OCI-LY7 (cell line): ENCODE measurements around the gene PPT2. TPM values are rescaled to one million over a fixed set of nuclear protein-coding genes. Genes with fewer than 3 reads are reported as not detected.
"Not testable (repeated sequence)": the region's sequence is repeated elsewhere in the genome, so short reads cannot be mapped to it uniquely, and the experiment has no call there.

Experiments used
- BruUV-seq: library from RNA; stranded (reverse); fragments of 400-500 nt; replicated peaks from 2 replicates; lab custom pipeline; 2021; lab: Mats Ljungman, UMichigan
- CTCF ChIA-PET: fragments of 300-600 bp; sonication (Branson Sonifier 250); formaldehyde crosslinking; loops from one replicate; lab custom pipeline; 2022; ENCODE audit warnings: antibody characterized with exemption; ENCODE audit not compliant: unreplicated experiment; lab: Charles Lee
- POLR2A ChIA-PET: fragments of 300-600 bp; sonication (Branson Sonifier 250); formaldehyde crosslinking; loops from one replicate; lab custom pipeline; 2022; ENCODE audit warnings: antibody characterized with exemption; lab: Charles Lee
- DNase-seq: peaks from one replicate; pipeline ENCODE4 v3.0.0-alpha.2; 2015; ENCODE audit warnings: low spot score
- H2AFZ ChIP-seq: fragments of 200-600 bp; sonication (generic), shearing (Covaris generic); 2 replicates; pipeline ENCODE4 v1.6.1; 2014; ENCODE audit warnings: mild to moderate bottlenecking, antibody characterized with exemption, low read length, moderate library complexity
- H3K27ac ChIP-seq: fragments of 200-600 bp; sonication (generic); 2 replicates; pipeline ENCODE4 v1.5.1; 2014; ENCODE audit warnings: mixed run types, low read depth, mild to moderate bottlenecking, moderate library complexity, low read length, inconsistent platforms; ENCODE audit not compliant: poor library complexity, severe bottlenecking
- H3K36me3 ChIP-seq: fragments of 200-600 bp; sonication (generic); 2 replicates; pipeline ENCODE4 v1.6.1; 2014; ENCODE audit warnings: mild to moderate bottlenecking, antibody characterized with exemption, low read length, moderate library complexity, mixed read lengths; ENCODE audit not compliant: insufficient read depth
- H3K4me1 ChIP-seq: fragments of 200-600 bp; sonication (generic); 2 replicates; pipeline ENCODE4 v1.5.1; 2014; ENCODE audit warnings: mild to moderate bottlenecking, low read length; ENCODE audit not compliant: insufficient read depth, poor library complexity, severe bottlenecking
- H3K4me2 ChIP-seq: fragments of 200-600 bp; sonication (generic); 2 replicates; pipeline ENCODE4 v1.6.1; 2014; ENCODE audit warnings: mild to moderate bottlenecking, low read length
- H3K4me3 ChIP-seq: fragments of 200-600 bp; sonication (generic); 2 replicates; pipeline ENCODE4 v1.5.1; 2014; ENCODE audit warnings: mild to moderate bottlenecking, low read depth, low read length; ENCODE audit not compliant: poor library complexity, severe bottlenecking
- H3K79me2 ChIP-seq: fragments of 200-600 bp; sonication (generic); 2 replicates; pipeline ENCODE4 v1.6.1; 2016; ENCODE audit warnings: low read depth, mild to moderate bottlenecking, low read length, moderate library complexity, mixed read lengths; ENCODE audit not compliant: insufficient read depth
- H3K9me2 ChIP-seq: fragments of 200-600 bp; sonication (generic); 2 replicates; pipeline ENCODE4 v1.6.1; 2016; ENCODE audit warnings: mild to moderate bottlenecking, low read length, mixed read lengths; ENCODE audit not compliant: insufficient read depth
- H3K9me3 ChIP-seq: fragments of 200-600 bp; sonication (generic); 2 replicates; pipeline ENCODE4 v1.6.1; 2014; ENCODE audit warnings: mild to moderate bottlenecking, mixed run types, low read length, mixed read lengths
- H4K20me1 ChIP-seq: fragments of 200-600 bp; sonication (generic); 2 replicates; pipeline ENCODE4 v1.6.1; 2014; ENCODE audit warnings: mild to moderate bottlenecking, antibody characterized with exemption, low read length, moderate library complexity, mixed read lengths; ENCODE audit not compliant: insufficient read depth
- EZH2phosphoT487 ChIP-seq: fragments of 200-600 bp; sonication (generic); IDR thresholded peaks from 2 replicates; pipeline ENCODE4 v1.6.1; 2018; ENCODE audit warnings: low read depth, borderline replicate concordance, mild to moderate bottlenecking, mixed run types, antibody characterized with exemption, low read length, moderate library complexity, mixed read lengths
- intact Hi-C: fragments of 100-400 bp; cut with micrococcal nuclease; formaldehyde crosslinking; loops from one replicate; pipeline ENCODE4 v1.10.0; 2022; ENCODE audit not compliant: unreplicated experiment
- total RNA-seq, 2 experiments: library from RNA; depleted of rRNA in 1 of 2; stranded (reverse); fragments of >200 nt in 1 of 2; shearing (Covaris generic) in 1 of 2; gene quantifications; 2 replicates each; pipeline ENCODE4 v1.2.3, GENCODE V29; 2014 to 2022
- TF ChIP-seq, protein P1 (sequence below): fragments of 200-600 bp; sonication (generic); conservative IDR thresholded peaks from 2 replicates; pipeline ENCODE4 v1.5.1; 2014; ENCODE audit warnings: mild to moderate bottlenecking, antibody characterized with exemption, low read length, moderate library complexity, mixed read lengths

Gene PPT2
- total RNA-seq, 2 experiments from 2014 or later, result 39.0 to 111 TPM

- DNase-seq, result no peak
- no peak within 1 kb of the TSS for H3K4me2 ChIP-seq
- CTCF ChIA-PET, result no interaction called here
Observed at GRCh38 chr6:32184084-32184640, 30.2 kb downstream of the PPT2 start, which contains the start of gene AGER. TSS of gene AGER (minus strand) at chr6:32184253. CDS start at chr6:32184222, 31 bp downstream.

DNA sequence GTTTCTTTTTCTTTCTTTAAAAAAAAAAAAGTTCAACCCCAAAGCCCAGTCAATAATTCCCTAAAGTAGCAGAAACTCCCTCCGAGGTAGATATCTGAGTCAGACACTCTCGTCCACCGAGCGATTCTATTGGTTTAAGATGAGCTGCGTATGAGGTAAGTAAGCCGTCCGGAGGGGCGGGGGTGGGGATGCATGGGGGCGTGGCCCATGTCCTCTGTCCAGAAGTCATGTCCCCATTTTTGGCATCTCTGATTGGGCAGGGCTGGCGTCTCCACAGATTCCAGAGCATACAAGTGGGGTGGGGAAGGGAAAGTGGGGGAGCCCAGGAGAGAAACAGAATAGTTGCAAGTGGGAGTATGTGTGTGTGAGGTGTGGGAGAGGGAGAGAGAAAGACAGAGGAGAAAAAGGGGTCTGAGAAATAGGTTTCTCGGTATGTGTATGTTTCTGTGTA, 31.8 kb downstream of the PPT2 start:
- Histone ChIP-seq H3K4me1 (peaks cover 36% of the 10 kb centered on the region), H3K79me2 (peaks cover 12% of the 10 kb centered on the region; the same call in 1 of the 2 replicates), H3K36me3 (peaks cover 62% of the 10 kb centered on the region)
- H3K9me2 ChIP-seq, intact Hi-C loops, H3K9me3 ChIP-seq, POLR2A ChIA-PET, DNase-seq, H3K4me3 ChIP-seq, H3K27ac ChIP-seq, H4K20me1 ChIP-seq, H3K4me2 ChIP-seq, BruUV-seq, H2AFZ ChIP-seq: not testable (repeated sequence)
- CTCF ChIA-PET, result interaction anchor here (0.7 kb wide), 1 partner anchor 287 kb away, joined by 6 read pairs; no protein-coding TSS in a partner anchor

More at GRCh38 chr6:32184084-32184640, 30.2 kb downstream of the PPT2 start, which contains the start of gene AGER:
- TF ChIP-seq, protein P1, sequence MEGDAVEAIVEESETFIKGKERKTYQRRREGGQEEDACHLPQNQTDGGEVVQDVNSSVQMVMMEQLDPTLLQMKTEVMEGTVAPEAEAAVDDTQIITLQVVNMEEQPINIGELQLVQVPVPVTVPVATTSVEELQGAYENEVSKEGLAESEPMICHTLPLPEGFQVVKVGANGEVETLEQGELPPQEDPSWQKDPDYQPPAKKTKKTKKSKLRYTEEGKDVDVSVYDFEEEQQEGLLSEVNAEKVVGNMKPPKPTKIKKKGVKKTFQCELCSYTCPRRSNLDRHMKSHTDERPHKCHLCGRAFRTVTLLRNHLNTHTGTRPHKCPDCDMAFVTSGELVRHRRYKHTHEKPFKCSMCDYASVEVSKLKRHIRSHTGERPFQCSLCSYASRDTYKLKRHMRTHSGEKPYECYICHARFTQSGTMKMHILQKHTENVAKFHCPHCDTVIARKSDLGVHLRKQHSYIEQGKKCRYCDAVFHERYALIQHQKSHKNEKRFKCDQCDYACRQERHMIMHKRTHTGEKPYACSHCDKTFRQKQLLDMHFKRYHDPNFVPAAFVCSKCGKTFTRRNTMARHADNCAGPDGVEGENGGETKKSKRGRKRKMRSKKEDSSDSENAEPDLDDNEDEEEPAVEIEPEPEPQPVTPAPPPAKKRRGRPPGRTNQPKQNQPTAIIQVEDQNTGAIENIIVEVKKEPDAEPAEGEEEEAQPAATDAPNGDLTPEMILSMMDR, result no peak
- no peak for TF ChIP-seq EZH2phosphoT487
- H3K9me3 ChIP-seq, result no peaks in the 10 kb centered on the region
- no peak within 1 kb of the TSS for H3K27ac ChIP-seq
- H3K4me3 ChIP-seq, result no peak within 1 kb of the TSS
- H2AFZ ChIP-seq, result no peak within 1 kb of the TSS
- BruUV-seq, result no TSS peak
- peaks cover 6% of the 10 kb centered on the region; the same call in 1 of the 2 replicates for H3K79me2 ChIP-seq
- H3K9me2 ChIP-seq, result no peaks in the 10 kb centered on the region
- intact Hi-C loops, result no loop called here
- H3K36me3 ChIP-seq, result peaks cover 64% of the 10 kb centered on the region
- POLR2A ChIA-PET, result no interaction called here
- H3K4me1 ChIP-seq, result peaks cover 40% of the 10 kb centered on the region
- H4K20me1 ChIP-seq, result no peaks in the 10 kb centered on the region

DNA sequence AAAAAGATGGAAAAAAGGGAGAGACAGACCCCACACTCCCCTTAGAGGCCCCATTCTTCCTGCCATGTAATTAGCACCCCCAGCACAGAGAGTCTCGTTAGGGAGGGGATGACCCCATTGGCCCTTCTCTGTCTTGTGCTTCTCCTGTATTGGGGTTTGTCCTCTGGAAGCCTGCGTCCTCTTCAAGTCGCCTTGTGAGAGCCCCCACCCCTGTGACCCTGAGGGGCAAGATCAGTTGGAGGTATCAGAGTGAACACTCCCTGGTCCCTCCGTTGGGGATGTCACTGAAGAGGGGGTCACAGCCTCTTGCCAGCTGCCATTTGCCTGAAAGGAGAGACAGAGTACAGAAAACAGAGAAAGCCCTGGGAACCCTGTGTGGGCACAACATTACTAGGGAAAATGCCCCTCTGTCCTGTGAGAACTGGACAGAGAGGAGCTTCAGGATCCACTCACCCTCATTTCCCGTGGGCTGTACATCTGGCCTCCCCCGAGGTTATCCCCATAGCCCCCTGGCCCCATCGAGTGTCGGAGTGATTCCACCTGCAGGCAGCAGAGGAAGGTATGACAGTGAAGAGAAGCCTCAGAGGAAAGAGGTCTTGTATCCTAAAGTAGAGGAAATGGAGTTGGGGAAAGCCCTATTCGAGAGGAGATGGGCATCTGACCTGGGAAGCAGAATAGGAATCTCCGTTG, 32.4 kb downstream of the PPT2 start:
- intact Hi-C loops, H3K9me2 ChIP-seq, CTCF ChIA-PET, BruUV-seq, H3K4me3 ChIP-seq, H4K20me1 ChIP-seq, H3K9me3 ChIP-seq, POLR2A ChIA-PET, H3K27ac ChIP-seq, H2AFZ ChIP-seq, DNase-seq: not testable (repeated sequence)
- Histone ChIP-seq H3K36me3 (peaks cover 56% of the 10 kb centered on the region), H3K79me2 (peaks cover 17% of the 10 kb centered on the region; the same call in 1 of the 2 replicates), H3K4me2 (0 out of 2 replicates have a peak overlapping the region, but pooled peaks have one; percentile 27), H3K4me1 (peaks cover 42% of the 10 kb centered on the region)
